Lung (tissue), 13 donors: Measurements from ENCODE around the gene WBP2NL. TPM values are rescaled to one million over a fixed set of nuclear protein-coding genes. Genes with fewer than 3 reads are reported as not detected.

ENCODE experiments used
- ATAC-seq: fragments of 200-7000 bp; cut with Tn5 transposase; one replicate; pipeline ENCODE4 v1.9.1; 2020; ENCODE audit warnings: moderate number of reproducible peaks; ENCODE audit not compliant: insufficient read depth, low FRiP score
- DNase-seq, 3 donors: peaks; one replicate each; pipeline ENCODE4 v3.0.0-alpha.2; 2013 to 2017
- H3K27ac ChIP-seq, 2 donors: one replicate each; pipeline ENCODE4 v1.5.1; 2013; ENCODE audit warnings: mild to moderate bottlenecking in 2 of 2, moderate library complexity in 2 of 2, control low read depth in 1 of 2, inconsistent platforms in 1 of 2, low read depth in 1 of 2, low read length in 1 of 2
- H3K27me3 ChIP-seq, 3 donors: one replicate each; pipeline ENCODE4 v1.5.1; 2013; ENCODE audit warnings: low read length in 2 of 3; ENCODE audit not compliant: control insufficient read depth in 3 of 3, insufficient read depth in 3 of 3
- H3K36me3 ChIP-seq, 4 donors: one replicate each; pipeline ENCODE4 v1.5.1; 2013; ENCODE audit warnings: low read length in 4 of 4, mild to moderate bottlenecking in 1 of 4, moderate library complexity in 1 of 4; ENCODE audit not compliant: control insufficient read depth in 4 of 4, insufficient read depth in 4 of 4
- H3K4me1 ChIP-seq, 5 donors: one replicate each; pipeline ENCODE4 v1.5.1; 2013; ENCODE audit warnings: low read length in 5 of 5, mild to moderate bottlenecking in 2 of 5, moderate library complexity in 1 of 5; ENCODE audit not compliant: control insufficient read depth in 5 of 5, insufficient read depth in 5 of 5
- H3K4me3 ChIP-seq: one replicate; pipeline ENCODE4 v1.5.1; 2013; ENCODE audit warnings: mild to moderate bottlenecking, control low read depth, moderate library complexity
- H3K9ac ChIP-seq, 2 donors: one replicate each; pipeline ENCODE4 v1.5.1; 2013; ENCODE audit warnings: low read length in 2 of 2, control low read depth in 1 of 2; ENCODE audit not compliant: insufficient read depth in 1 of 2
- H3K9me3 ChIP-seq, 4 donors: one replicate each; pipeline ENCODE4 v1.5.1; 2013; ENCODE audit warnings: low read length in 3 of 4, mild to moderate bottlenecking in 1 of 4, moderate library complexity in 1 of 4; ENCODE audit not compliant: control insufficient read depth in 4 of 4, insufficient read depth in 3 of 4
- WGBS, 2 donors: extraction: QIAGEN DNeasy Blood & Tissue Kit; methylation state at CpG; one replicate each; pipeline ENCODE4 v1.1.7; 2013; 5-methylcytosine and 5-hydroxymethylcytosine counted together
- polyA plus RNA-seq, 2 donors: library from polyadenylated mRNA; stranded (reverse); fragments of 200-250 nt; gene quantifications; one replicate each; pipeline ENCODE4 v1.2.1, GENCODE V29; 2013
- small RNA-seq: library from RNA; depleted of rRNA; stranded (forward); fragments of <200 nt; gene quantifications from one replicate; pipeline ENCODE3, GENCODE V24; 2014; ENCODE audit warnings: low replicate concordance
- total RNA-seq, 2 donors: library from RNA; depleted of rRNA in 1 of 2; stranded (reverse); fragments of >200 nt in 1 of 2; gene quantifications; one replicate each; pipeline ENCODE4 v1.2.1, GENCODE V29; 2014 to 2021
- TF ChIP-seq, protein P1 (sequence below): IDR thresholded peaks from 2 replicates; pipeline ENCODE4 v1.5.1; 2012; ENCODE audit warnings: mild to moderate bottlenecking; ENCODE audit errors: control extremely low read depth, extremely low read depth
- donor health status: control.
- donor health status: control.
- donor health status: Bipolar disorder and iron deficiency.
- donor health status: healthy.
- donor health status: DM: yes; HTN: yes; CAD: no.

Gene WBP2NL
- total and polyA plus RNA-seq, 4 donors = 0.42 to 4.9 (median 1.3) TPM

GRCh38 chr22:42074846-42075676 lies 76.5 kb downstream of the WBP2NL start:
- Histone ChIP-seq H3K9me3 (no peaks in the 10 kb centered on the region), H3K27me3 (no peaks in the 10 kb centered on the region), H3K36me3 (peaks cover 0 to 11% (median 7%) of the 10 kb centered on the region in 4 donors), H3K9ac (peak overlapping the region in 1 of 2 donors; percentile 68), H3K4me3 (peak overlapping the region; percentile 72), H3K4me1 (peaks cover 8 to 50% (median 18%) of the 10 kb centered on the region in 5 donors), H3K27ac (peak overlapping the region; percentile 78 to 93)
- TF ChIP-seq, protein P1, sequence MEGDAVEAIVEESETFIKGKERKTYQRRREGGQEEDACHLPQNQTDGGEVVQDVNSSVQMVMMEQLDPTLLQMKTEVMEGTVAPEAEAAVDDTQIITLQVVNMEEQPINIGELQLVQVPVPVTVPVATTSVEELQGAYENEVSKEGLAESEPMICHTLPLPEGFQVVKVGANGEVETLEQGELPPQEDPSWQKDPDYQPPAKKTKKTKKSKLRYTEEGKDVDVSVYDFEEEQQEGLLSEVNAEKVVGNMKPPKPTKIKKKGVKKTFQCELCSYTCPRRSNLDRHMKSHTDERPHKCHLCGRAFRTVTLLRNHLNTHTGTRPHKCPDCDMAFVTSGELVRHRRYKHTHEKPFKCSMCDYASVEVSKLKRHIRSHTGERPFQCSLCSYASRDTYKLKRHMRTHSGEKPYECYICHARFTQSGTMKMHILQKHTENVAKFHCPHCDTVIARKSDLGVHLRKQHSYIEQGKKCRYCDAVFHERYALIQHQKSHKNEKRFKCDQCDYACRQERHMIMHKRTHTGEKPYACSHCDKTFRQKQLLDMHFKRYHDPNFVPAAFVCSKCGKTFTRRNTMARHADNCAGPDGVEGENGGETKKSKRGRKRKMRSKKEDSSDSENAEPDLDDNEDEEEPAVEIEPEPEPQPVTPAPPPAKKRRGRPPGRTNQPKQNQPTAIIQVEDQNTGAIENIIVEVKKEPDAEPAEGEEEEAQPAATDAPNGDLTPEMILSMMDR = no peak
- DNase-seq = no peak
- no peak for ATAC-seq
- 70 to 76% methylated on average over 9 of the region's 9 CpGs for WGBS, 2 donors

GRCh38 chr22:42076764-42077485 lies 78.3 kb downstream of the WBP2NL start:
- Histone ChIP-seq H3K9ac (no peak overlapping the region), H3K27me3 (no peaks in the 10 kb centered on the region), H3K27ac (no peak overlapping the region), H3K4me3 (no peak overlapping the region), H3K4me1 (peaks cover 11 to 47% (median 20%) of the 10 kb centered on the region in 5 donors), H3K9me3 (no peaks in the 10 kb centered on the region), H3K36me3 (peaks cover 0 to 11% (median 10%) of the 10 kb centered on the region in 4 donors)
- WGBS, 2 donors = 95 to 96% methylated on average over 20 of the region's 20 CpGs
- TF ChIP-seq, protein P1 = no peak
- ATAC-seq (no peak), DNase-seq (no peak)

DNA sequence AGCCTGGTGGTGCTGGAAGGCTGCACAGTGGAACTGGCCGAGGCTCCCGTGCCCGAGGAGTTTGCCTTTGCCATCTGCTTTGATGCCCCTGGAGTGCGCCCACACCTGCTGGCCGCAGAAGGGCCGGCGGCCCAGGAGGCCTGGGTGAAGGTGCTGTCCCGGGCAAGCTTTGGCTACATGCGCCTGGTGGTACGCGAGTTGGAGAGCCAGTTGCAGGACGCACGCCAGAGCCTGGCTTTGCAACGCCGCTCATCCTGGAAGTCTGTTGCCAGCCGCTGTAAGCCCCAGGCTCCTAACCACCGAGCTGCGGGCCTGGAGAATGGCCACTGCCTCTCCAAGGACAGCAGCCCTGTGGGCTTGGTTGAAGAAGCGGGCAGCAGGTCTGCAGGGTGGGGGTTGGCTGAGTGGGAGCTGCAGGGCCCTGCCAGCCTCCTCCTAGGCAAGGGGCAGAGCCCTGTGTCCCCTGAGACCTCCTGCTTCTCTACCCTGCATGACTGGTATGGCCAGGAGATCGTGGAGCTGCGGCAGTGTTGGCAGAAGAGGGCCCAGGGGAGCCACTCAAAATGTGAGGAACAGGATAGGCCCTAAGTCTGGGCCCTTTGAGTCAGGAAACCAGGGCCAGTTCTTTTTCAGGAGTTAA lies 79.0 kb downstream of the WBP2NL start:
- peaks cover 11 to 47% (median 20%) of the 10 kb centered on the region in 5 donors for H3K4me1 ChIP-seq

More for the DNA sequence above, 79.0 kb downstream of the WBP2NL start:
- H3K9me3 ChIP-seq = no peaks in the 10 kb centered on the region
- TF ChIP-seq, protein P1 = no peak
- WGBS, 2 donors = 92 to 97% methylated on average over 20 to 21 of the region's 21 CpGs
- H3K27me3 ChIP-seq = no peaks in the 10 kb centered on the region
- H3K27ac ChIP-seq = peak overlapping the region in 1 of 2 donors; percentile 95
- no peak for ATAC-seq
- H3K4me3 ChIP-seq = no peak overlapping the region
- peaks cover 3 to 15% (median 15%) of the 10 kb centered on the region in 4 donors for H3K36me3 ChIP-seq
- H3K9ac ChIP-seq = no peak overlapping the region
- no peak for DNase-seq

Small RNA genes within 50 kb of the gene (small RNA-seq; reads per million reads assigned to genes)
- gene SNORD13P1 = not detected

Other genes with a start within 250 kb of the WBP2NL start
- 10 to 100 TPM in 1 of 2 donors, 1 to 10 TPM in 1; 9.9 to 10.6 TPM for gene CCDC134, start 198.1 kb upstream of the WBP2NL start, total RNA-seq
- gene CCDC134, start 198.1 kb upstream of the WBP2NL start, polyA plus RNA-seq = 1 to 10 TPM; 2.5 to 4.2 TPM
- 100 to 1,000 TPM in 1 of 2 donors, 10 to 100 TPM in 1; 68.1 to 155 TPM for gene SREBF2, start 165.7 kb upstream of the WBP2NL start, total RNA-seq
- 10 to 100 TPM; 70.6 to 81.2 TPM for gene SREBF2, start 165.7 kb upstream of the WBP2NL start, polyA plus RNA-seq
- under 1 TPM in 1 of 2 donors, not detected in 1; 0.34 TPM for gene SHISA8, start 83.7 kb upstream of the WBP2NL start, total RNA-seq
- gene SHISA8, start 83.7 kb upstream of the WBP2NL start, polyA plus RNA-seq = under 1 TPM in 1 of 2 donors, not detected in 1; 0.02 TPM
- 1 to 10 TPM in 1 of 2 donors, under 1 TPM in 1; 0.31 to 1.7 TPM for gene TNFRSF13C, start 72.0 kb upstream of the WBP2NL start, total RNA-seq
- under 1 TPM; 0.18 to 0.74 TPM for gene TNFRSF13C, start 72.0 kb upstream of the WBP2NL start, polyA plus RNA-seq
- 10 to 100 TPM in 1 of 2 donors, 1 to 10 TPM in 1; 9.9 to 11.8 TPM for gene CENPM, start 51.6 kb upstream of the WBP2NL start, total RNA-seq
- 10 to 100 TPM; 17.1 to 20.5 TPM for gene CENPM, start 51.6 kb upstream of the WBP2NL start, polyA plus RNA-seq
- under 1 TPM; 0.51 to 0.61 TPM for gene SEPTIN3, start 29.3 kb upstream of the WBP2NL start, total RNA-seq
- 1 to 10 TPM in 1 of 2 donors, under 1 TPM in 1; 0.31 to 1.3 TPM for gene SEPTIN3, start 29.3 kb upstream of the WBP2NL start, polyA plus RNA-seq
- 10 to 100 TPM; 33.9 to 45.3 TPM for gene NAGA, start 72.0 kb downstream of the WBP2NL start, total RNA-seq
- 10 to 100 TPM in 1 of 2 donors, 1 to 10 TPM in 1; 9.9 to 48.0 TPM for gene NAGA, start 72.0 kb downstream of the WBP2NL start, polyA plus RNA-seq
- 10 to 100 TPM; 11.8 to 18.1 TPM for gene PHETA2, start 75.5 kb downstream of the WBP2NL start, total RNA-seq
- gene PHETA2, start 75.5 kb downstream of the WBP2NL start, polyA plus RNA-seq = 10 to 100 TPM; 12.8 to 14.1 TPM
- gene SMDT1, start 80.9 kb downstream of the WBP2NL start, total RNA-seq = 100 to 1,000 TPM in 1 of 2 donors, 10 to 100 TPM in 1; 34.7 to 133 TPM
- gene SMDT1, start 80.9 kb downstream of the WBP2NL start, polyA plus RNA-seq = 100 to 1,000 TPM in 1 of 2 donors, 10 to 100 TPM in 1; 67.4 to 167 TPM
- gene NDUFA6, start 92.0 kb downstream of the WBP2NL start, total RNA-seq = 10 to 100 TPM; 37.9 to 61.5 TPM
- gene NDUFA6, start 92.0 kb downstream of the WBP2NL start, polyA plus RNA-seq = 100 to 1,000 TPM in 1 of 2 donors, 10 to 100 TPM in 1; 78.6 to 118 TPM
- gene CYP2D6, start 132.0 kb downstream of the WBP2NL start, total RNA-seq = 1 to 10 TPM in 1 of 2 donors, under 1 TPM in 1; 0.94 to 1.3 TPM
- 1 to 10 TPM in 1 of 2 donors, under 1 TPM in 1; 0.80 to 1.3 TPM for gene CYP2D6, start 132.0 kb downstream of the WBP2NL start, polyA plus RNA-seq